ENCODE results near the gene BRIP1. TPM values are rescaled to one million over a fixed set of nuclear protein-coding genes. Genes with fewer than 3 reads are reported as not detected.

Gene BRIP1
- total RNA-seq, 2 experiments from 2014 or later, result 1.0 to 1.9 TPM

DNA sequence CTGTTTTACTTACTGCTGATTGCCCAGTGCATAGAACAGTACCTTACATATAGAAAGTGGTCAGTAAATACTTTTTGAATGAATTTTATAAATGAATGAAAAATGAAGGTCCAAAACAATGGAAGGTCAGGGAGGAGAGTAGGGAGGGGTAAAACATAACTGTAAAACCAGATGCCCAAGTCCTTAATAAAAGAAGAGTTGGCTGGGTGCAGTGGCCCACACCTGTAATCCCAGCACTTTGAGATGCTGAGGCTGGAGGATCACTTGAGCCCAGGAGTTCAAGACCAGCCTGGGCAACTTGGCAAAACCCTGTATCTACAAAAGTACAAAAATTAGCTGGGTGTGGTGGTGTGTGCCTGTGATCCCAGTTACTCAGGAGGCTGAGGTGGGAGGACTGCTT, 108.2 kb downstream of the BRIP1 start:
- ATAC-seq (ENCODE audit: poor library complexity), result no peak
- TF ChIP-seq, protein P1, sequence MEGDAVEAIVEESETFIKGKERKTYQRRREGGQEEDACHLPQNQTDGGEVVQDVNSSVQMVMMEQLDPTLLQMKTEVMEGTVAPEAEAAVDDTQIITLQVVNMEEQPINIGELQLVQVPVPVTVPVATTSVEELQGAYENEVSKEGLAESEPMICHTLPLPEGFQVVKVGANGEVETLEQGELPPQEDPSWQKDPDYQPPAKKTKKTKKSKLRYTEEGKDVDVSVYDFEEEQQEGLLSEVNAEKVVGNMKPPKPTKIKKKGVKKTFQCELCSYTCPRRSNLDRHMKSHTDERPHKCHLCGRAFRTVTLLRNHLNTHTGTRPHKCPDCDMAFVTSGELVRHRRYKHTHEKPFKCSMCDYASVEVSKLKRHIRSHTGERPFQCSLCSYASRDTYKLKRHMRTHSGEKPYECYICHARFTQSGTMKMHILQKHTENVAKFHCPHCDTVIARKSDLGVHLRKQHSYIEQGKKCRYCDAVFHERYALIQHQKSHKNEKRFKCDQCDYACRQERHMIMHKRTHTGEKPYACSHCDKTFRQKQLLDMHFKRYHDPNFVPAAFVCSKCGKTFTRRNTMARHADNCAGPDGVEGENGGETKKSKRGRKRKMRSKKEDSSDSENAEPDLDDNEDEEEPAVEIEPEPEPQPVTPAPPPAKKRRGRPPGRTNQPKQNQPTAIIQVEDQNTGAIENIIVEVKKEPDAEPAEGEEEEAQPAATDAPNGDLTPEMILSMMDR (IDR thresholded peaks at IDR 0.05), result no peak

DNA sequence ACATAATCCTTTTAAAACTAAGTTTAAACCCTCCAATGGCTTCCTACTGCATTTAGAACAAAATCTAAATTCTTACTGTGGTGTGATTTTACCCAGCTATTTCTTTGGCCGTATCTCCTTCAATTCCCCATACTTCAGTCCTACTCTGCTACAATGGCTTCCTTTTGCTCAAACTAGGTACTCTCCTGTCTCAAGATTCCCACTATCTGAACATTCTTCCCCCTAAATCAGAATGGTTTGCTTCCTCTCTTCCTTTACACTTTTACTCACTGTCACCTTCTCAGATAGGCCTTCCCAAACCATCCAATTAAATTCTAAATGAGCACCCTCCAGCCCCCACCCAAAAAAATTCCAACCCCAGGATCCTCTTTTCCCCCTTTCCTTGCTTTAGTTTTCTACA, 109.2 kb downstream of the BRIP1 start:
- H3K27me3 Mint-ChIP-seq, result no peaks in the 10 kb centered on the region
- Histone ChIP-seq H3K27ac (ENCODE audit: low read depth in 1 of 2, low read length in 2 of 2) (no peak overlapping the region), H3K36me3 (ENCODE audit: insufficient read depth, low read length) (no peaks in the 10 kb centered on the region), H3K4me1 (ENCODE audit: insufficient read depth, low read length) (no peaks in the 10 kb centered on the region), H3K9me3 (ENCODE audit: control insufficient read depth in 1 of 2, insufficient read depth in 1 of 2, low read length in 2 of 2) (no peaks in the 10 kb centered on the region), H3K27me3 (ENCODE audit: control insufficient read depth in 1 of 2, insufficient read depth in 2 of 2, low read length in 2 of 2) (no peaks in the 10 kb centered on the region), H3K4me3 (ENCODE audit: low read length) (no peak overlapping the region)
- DNase-seq, result no peak
- intact Hi-C loops (cut with DNase I, micrococcal nuclease), result no loop called here
- no peaks in the 10 kb centered on the region for H3K4me1 Mint-ChIP-seq (ENCODE audit: low read depth)
- H3K9me3 Mint-ChIP-seq, result peaks cover 2% of the 10 kb centered on the region
- no peak overlapping the region for H3K27ac Mint-ChIP-seq
- no peaks in the 10 kb centered on the region for H3K36me3 Mint-ChIP-seq (ENCODE audit: low read depth)
- H3K4me3 Mint-ChIP-seq, result no peak overlapping the region
- ChIA-PET POLR2A (no interaction called here), CTCF (no interaction called here)
- TF ChIP-seq, protein P1 (IDR thresholded peaks at IDR 0.05), result no peak
- no peak for ATAC-seq (ENCODE audit: poor library complexity)

More for the DNA sequence above, 108.2 kb downstream of the BRIP1 start:
- no peaks in the 10 kb centered on the region for H3K27me3 Mint-ChIP-seq
- intact Hi-C loops (cut with DNase I, micrococcal nuclease), result no loop called here
- no peaks in the 10 kb centered on the region for H3K27me3 ChIP-seq (ENCODE audit: control insufficient read depth in 1 of 2, insufficient read depth in 2 of 2, low read length in 2 of 2)
- H3K9me3 Mint-ChIP-seq, result peaks cover 3% of the 10 kb centered on the region
- H3K4me3 ChIP-seq (ENCODE audit: low read length), result no peak overlapping the region
- H3K9me3 ChIP-seq (ENCODE audit: control insufficient read depth in 1 of 2, insufficient read depth in 1 of 2, low read length in 2 of 2), result no peaks in the 10 kb centered on the region
- ChIA-PET POLR2A (no interaction called here), CTCF (no interaction called here)
- H3K4me1 ChIP-seq (ENCODE audit: insufficient read depth, low read length), result no peaks in the 10 kb centered on the region
- H3K36me3 Mint-ChIP-seq (ENCODE audit: low read depth), result no peaks in the 10 kb centered on the region
- DNase-seq, result no peak
- H3K27ac Mint-ChIP-seq, result no peak overlapping the region
- H3K4me3 Mint-ChIP-seq, result no peak overlapping the region
- H3K36me3 ChIP-seq (ENCODE audit: insufficient read depth, low read length), result no peaks in the 10 kb centered on the region
- H3K27ac ChIP-seq (ENCODE audit: low read depth in 1 of 2, low read length in 2 of 2), result no peak overlapping the region
- no peaks in the 10 kb centered on the region for H3K4me1 Mint-ChIP-seq (ENCODE audit: low read depth)

GRCh38 chr17:61753696-61754095, 109.6 kb downstream of the BRIP1 start:
- Mint-ChIP-seq H3K4me1 (ENCODE audit: low read depth) (no peaks in the 10 kb centered on the region), H3K9me3 (no peaks in the 10 kb centered on the region), H3K36me3 (ENCODE audit: low read depth) (no peaks in the 10 kb centered on the region), H3K27me3 (no peaks in the 10 kb centered on the region), H3K27ac (no peak overlapping the region), H3K4me3 (no peak overlapping the region)
- Histone ChIP-seq H3K9me3 (ENCODE audit: control insufficient read depth in 1 of 2, insufficient read depth in 1 of 2, low read length in 2 of 2) (no peaks in the 10 kb centered on the region), H3K4me3 (ENCODE audit: low read length) (no peak overlapping the region), H3K4me1 (ENCODE audit: insufficient read depth, low read length) (no peaks in the 10 kb centered on the region), H3K27ac (ENCODE audit: low read depth in 1 of 2, low read length in 2 of 2) (no peak overlapping the region), H3K36me3 (ENCODE audit: insufficient read depth, low read length) (no peaks in the 10 kb centered on the region), H3K27me3 (ENCODE audit: control insufficient read depth in 1 of 2, insufficient read depth in 2 of 2, low read length in 2 of 2) (no peaks in the 10 kb centered on the region)
- TF ChIP-seq, protein P1 (IDR thresholded peaks at IDR 0.05), result no peak
- intact Hi-C loops (cut with DNase I, micrococcal nuclease), result no loop called here
- CTCF ChIA-PET, result no interaction called here
- POLR2A ChIA-PET, result no interaction called here
- no peak for ATAC-seq (ENCODE audit: poor library complexity)
- DNase-seq, result no peak

All from CD4-positive, alpha-beta T cell (primary cell).